CD8-positive, alpha-beta memory T cell (primary cell): ENCODE data around the gene RPGRIP1. TPM values are rescaled to one million over a fixed set of nuclear protein-coding genes. Genes with fewer than 3 reads are reported as not detected.

Source experiments
- CTCF ChIA-PET: fragments of 350-600 bp; sonication (Branson Sonifier 250); formaldehyde crosslinking; loops from one replicate; lab custom pipeline; 2021; ENCODE audit warnings: antibody characterized with exemption; lab: Charles Lee
- POLR2A ChIA-PET: fragments of 350-600 bp; sonication (Branson Sonifier 250); formaldehyde crosslinking; loops from one replicate; lab custom pipeline; 2021; ENCODE audit warnings: antibody characterized with exemption; lab: Charles Lee
- DNase-seq, 5 donors: peaks; one replicate each; pipeline versions ENCODE4 v3.0.0 to v3.0.0-alpha.2; 2020 to 2022; ENCODE audit warnings: mixed read lengths in 1 of 5
- H3K27ac ChIP-seq: one replicate; pipeline ENCODE4 v1.7.0; 2013; ENCODE audit warnings: low read depth, mild to moderate bottlenecking, low read length, moderate library complexity
- H3K27me3 ChIP-seq: 2 replicates; pipeline ENCODE4 v1.7.0; 2013; ENCODE audit warnings: low read length, mild to moderate bottlenecking; ENCODE audit not compliant: insufficient read depth, poor library complexity, severe bottlenecking
- H3K36me3 ChIP-seq: 2 replicates; pipeline ENCODE4 v1.7.0; 2013; ENCODE audit warnings: mild to moderate bottlenecking, low read length, moderate library complexity; ENCODE audit not compliant: insufficient read depth
- H3K4me1 ChIP-seq: 2 replicates; pipeline ENCODE4 v1.7.0; 2013; ENCODE audit warnings: mild to moderate bottlenecking, low read length, moderate library complexity; ENCODE audit not compliant: insufficient read depth
- H3K4me3 ChIP-seq: 2 replicates; pipeline ENCODE4 v1.7.0; 2013; ENCODE audit warnings: mild to moderate bottlenecking, low read length
- H3K9me3 ChIP-seq: 2 replicates; pipeline ENCODE4 v1.7.0; 2013; ENCODE audit warnings: mild to moderate bottlenecking, low read length
- H3K27ac Mint-ChIP-seq, 8 donors: one replicate each; pipeline ENCODE4 v1.8.0; 2020 to 2021; ENCODE audit warnings: mixed read lengths in 8 of 8, mild to moderate bottlenecking in 6 of 8, inconsistent platforms in 3 of 8, moderate library complexity in 3 of 8
- H3K27me3 Mint-ChIP-seq, 2 donors: one replicate each; pipeline ENCODE4 v1.8.0; 2020 to 2021; ENCODE audit warnings: mixed read lengths in 2 of 2, mild to moderate bottlenecking in 1 of 2, moderate library complexity in 1 of 2
- H3K36me3 Mint-ChIP-seq, 3 donors: one replicate each; pipeline ENCODE4 v1.8.0; 2020 to 2021; ENCODE audit warnings: mixed read lengths in 3 of 3, inconsistent platforms in 1 of 3, mild to moderate bottlenecking in 1 of 3
- H3K4me1 Mint-ChIP-seq, 3 donors: one replicate each; pipeline ENCODE4 v1.8.0; 2020 to 2021; ENCODE audit warnings: mixed read lengths in 3 of 3, inconsistent platforms in 1 of 3, mild to moderate bottlenecking in 1 of 3
- H3K4me3 Mint-ChIP-seq, 7 donors: one replicate each; pipeline ENCODE4 v1.8.0; 2020 to 2021; ENCODE audit warnings: mixed read lengths in 7 of 7, mild to moderate bottlenecking in 6 of 7, moderate library complexity in 4 of 7, inconsistent platforms in 2 of 7
- H3K9me3 Mint-ChIP-seq, 5 donors: one replicate each; pipeline ENCODE4 v1.8.0; 2020 to 2022; ENCODE audit warnings: mixed read lengths in 5 of 5, mild to moderate bottlenecking in 3 of 5, moderate library complexity in 2 of 5, inconsistent platforms in 1 of 5
- polyA plus RNA-seq: library from polyadenylated mRNA; unstranded; fragments of 300-500 nt; fragmentation: Illumina TruSeq; gene quantifications from one replicate; pipeline ENCODE4 v1.2.3, GENCODE V29; 2021
- total RNA-seq, 2 experiments: library from RNA; stranded (reverse); gene quantifications; one replicate each; pipeline ENCODE4 v1.2.3, GENCODE V29; 2021

RPGRIP1 gene
- total and polyA plus RNA-seq, 3 experiments from 2014 or later, result not detected

DNA sequence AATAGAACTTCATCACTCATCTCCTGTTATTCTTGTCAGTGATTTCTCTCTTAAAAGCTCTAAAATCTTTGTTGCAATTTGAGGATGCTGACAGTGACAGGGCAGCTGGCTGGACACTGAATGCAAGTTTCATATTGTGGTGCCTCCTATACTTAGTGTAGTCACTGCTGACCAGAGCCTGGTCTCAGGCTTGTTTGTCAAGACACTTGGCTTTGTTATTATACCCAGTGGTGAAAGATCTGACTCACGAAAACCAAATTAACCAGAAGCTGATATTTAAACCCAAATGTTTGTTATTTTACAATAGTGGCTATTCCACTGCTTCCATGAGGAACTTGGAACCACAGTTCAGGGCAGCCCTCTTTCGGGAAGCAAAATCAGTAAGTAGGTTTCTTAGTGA, 42.8 kb downstream of the RPGRIP1 start:
- CTCF ChIA-PET, result no interaction called here
- DNase-seq, result no peak
- Histone ChIP-seq H3K27me3 (no peaks in the 10 kb centered on the region), H3K9me3 (no peaks in the 10 kb centered on the region), H3K4me1 (no peaks in the 10 kb centered on the region), H3K4me3 (no peak overlapping the region), H3K27ac (no peak overlapping the region), H3K36me3 (no peaks in the 10 kb centered on the region)
- H3K27ac Mint-ChIP-seq, result no peak overlapping the region
- POLR2A ChIA-PET, result no interaction called here
- no peaks in the 10 kb centered on the region for H3K9me3 Mint-ChIP-seq
- peaks cover 3 to 10% (median 9%) of the 10 kb centered on the region in 3 donors for H3K4me1 Mint-ChIP-seq
- no peak overlapping the region for H3K4me3 Mint-ChIP-seq
- H3K36me3 Mint-ChIP-seq, result peaks cover 0 to 2% (median 0%) of the 10 kb centered on the region in 3 donors
- H3K27me3 Mint-ChIP-seq, result peaks cover 8 to 36% of the 10 kb centered on the region in 2 donors

DNA sequence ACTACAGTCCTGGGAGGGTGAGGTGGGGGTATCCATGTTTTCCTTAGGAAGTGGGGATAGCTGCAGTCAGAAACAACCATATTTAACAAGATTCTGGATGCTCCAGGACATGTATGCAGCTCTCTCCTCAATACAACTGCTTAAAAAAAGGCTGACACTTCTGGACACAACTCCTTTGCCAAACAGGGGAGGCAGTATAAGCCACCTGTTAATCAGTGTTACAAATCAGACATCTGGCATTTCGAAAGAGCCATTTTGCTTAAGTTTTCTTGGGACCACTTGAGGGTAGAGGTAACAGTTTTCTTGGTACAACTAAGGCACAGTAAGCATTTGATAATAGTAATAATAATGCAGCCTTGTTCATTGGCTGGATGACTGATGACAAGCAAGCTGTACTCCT, 47.1 kb downstream of the RPGRIP1 start:
- H3K4me3 Mint-ChIP-seq, result no peak overlapping the region
- no peak for DNase-seq
- ChIA-PET CTCF (no interaction called here), POLR2A (no interaction called here)
- H3K4me3 ChIP-seq, result no peak overlapping the region
- H3K4me1 ChIP-seq, result no peaks in the 10 kb centered on the region
- H3K27me3 Mint-ChIP-seq, result peaks cover 6 to 32% of the 10 kb centered on the region in 2 donors
- H3K27ac Mint-ChIP-seq, result no peak overlapping the region
- H3K27ac ChIP-seq, result no peak overlapping the region
- peaks cover 0 to 2% (median 0%) of the 10 kb centered on the region in 3 donors for H3K36me3 Mint-ChIP-seq
- H3K9me3 Mint-ChIP-seq, result no peaks in the 10 kb centered on the region
- no peaks in the 10 kb centered on the region for H3K36me3 ChIP-seq
- no peaks in the 10 kb centered on the region for H3K27me3 ChIP-seq
- H3K4me1 Mint-ChIP-seq, result no peaks in the 10 kb centered on the region
- H3K9me3 ChIP-seq, result no peaks in the 10 kb centered on the region

Other genes with a start within 250 kb of the RPGRIP1 start
- gene TPPP2, start 249.9 kb upstream of the RPGRIP1 start, total RNA-seq, result not detected
- gene TPPP2, start 249.9 kb upstream of the RPGRIP1 start, polyA plus RNA-seq, result not detected
- gene RNASE13, start 245.3 kb upstream of the RPGRIP1 start, total RNA-seq, result not detected
- not detected for gene RNASE13, start 245.3 kb upstream of the RPGRIP1 start, polyA plus RNA-seq
- gene RNASE7, start 237.7 kb upstream of the RPGRIP1 start, total RNA-seq, result not detected
- not detected for gene RNASE7, start 237.7 kb upstream of the RPGRIP1 start, polyA plus RNA-seq
- not detected for gene RNASE8, start 222.3 kb upstream of the RPGRIP1 start, total RNA-seq
- not detected for gene RNASE8, start 222.3 kb upstream of the RPGRIP1 start, polyA plus RNA-seq
- gene ARHGEF40, start 209.8 kb upstream of the RPGRIP1 start, total RNA-seq, result under 1 TPM; 0.16 to 0.39 TPM
- 0.40 TPM for gene ARHGEF40, start 209.8 kb upstream of the RPGRIP1 start, polyA plus RNA-seq
- 1 to 10 TPM; 7.0 to 8.2 TPM for gene ZNF219, start 181.4 kb upstream of the RPGRIP1 start, total RNA-seq
- gene ZNF219, start 181.4 kb upstream of the RPGRIP1 start, polyA plus RNA-seq, result 1.3 TPM
- not detected for gene TMEM253, start 179.0 kb upstream of the RPGRIP1 start, total RNA-seq
- not detected for gene TMEM253, start 179.0 kb upstream of the RPGRIP1 start, polyA plus RNA-seq
- not detected for gene OR5AU1, start 124.0 kb upstream of the RPGRIP1 start, total RNA-seq
- not detected for gene OR5AU1, start 124.0 kb upstream of the RPGRIP1 start, polyA plus RNA-seq
- gene HNRNPC, start 10.6 kb upstream of the RPGRIP1 start, total RNA-seq, result 1,000 to 10,000 TPM; 1,158 to 1,180 TPM
- 700 TPM for gene HNRNPC, start 10.6 kb upstream of the RPGRIP1 start, polyA plus RNA-seq
- gene SUPT16H, start 103.9 kb downstream of the RPGRIP1 start, total RNA-seq, result 100 to 1,000 TPM; 199 to 208 TPM
- 84.5 TPM for gene SUPT16H, start 103.9 kb downstream of the RPGRIP1 start, polyA plus RNA-seq
- 10 to 100 TPM; 90.0 to 96.1 TPM for gene CHD8, start 176.0 kb downstream of the RPGRIP1 start, total RNA-seq
- gene CHD8, start 176.0 kb downstream of the RPGRIP1 start, polyA plus RNA-seq, result 33.6 TPM
- gene RAB2B, start 196.9 kb downstream of the RPGRIP1 start, total RNA-seq, result 10 to 100 TPM; 25.5 to 25.7 TPM
- gene RAB2B, start 196.9 kb downstream of the RPGRIP1 start, polyA plus RNA-seq, result 14.4 TPM
- 10 to 100 TPM; 82.7 to 83.0 TPM for gene TOX4, start 197.1 kb downstream of the RPGRIP1 start, total RNA-seq
- gene TOX4, start 197.1 kb downstream of the RPGRIP1 start, polyA plus RNA-seq, result 93.3 TPM
- gene METTL3, start 231.3 kb downstream of the RPGRIP1 start, total RNA-seq, result 10 to 100 TPM; 54.1 to 58.9 TPM
- 27.4 TPM for gene METTL3, start 231.3 kb downstream of the RPGRIP1 start, polyA plus RNA-seq
- gene SALL2, start 246.3 kb downstream of the RPGRIP1 start, total RNA-seq, result 1 to 10 TPM; 2.0 to 2.6 TPM
- 1.4 TPM for gene SALL2, start 246.3 kb downstream of the RPGRIP1 start, polyA plus RNA-seq